Fibroblast of mammary gland (primary cell): ENCODE results near the gene FZD7.
A peak's percentile ranks its signal among the peaks of the same experiment; 100 is the strongest.

Source experiments
- DNase-seq: peaks from one replicate; pipeline ENCODE4 v3.0.0-alpha.2; 2010; ENCODE audit warnings: low read depth
- H3K4me3 ChIP-seq: 2 replicates; pipeline ENCODE4 v1.5.1; 2011; ENCODE audit warnings: low read depth, mild to moderate bottlenecking, low read length, moderate library complexity; ENCODE audit not compliant: control insufficient read depth
- TF ChIP-seq, protein P1 (sequence below): conservative IDR thresholded peaks from 2 replicates; pipeline ENCODE4 v1.5.1; 2011; ENCODE audit warnings: low read depth, low read length, inconsistent platforms; ENCODE audit not compliant: control insufficient read depth, insufficient read depth

FZD7 gene

DNA sequence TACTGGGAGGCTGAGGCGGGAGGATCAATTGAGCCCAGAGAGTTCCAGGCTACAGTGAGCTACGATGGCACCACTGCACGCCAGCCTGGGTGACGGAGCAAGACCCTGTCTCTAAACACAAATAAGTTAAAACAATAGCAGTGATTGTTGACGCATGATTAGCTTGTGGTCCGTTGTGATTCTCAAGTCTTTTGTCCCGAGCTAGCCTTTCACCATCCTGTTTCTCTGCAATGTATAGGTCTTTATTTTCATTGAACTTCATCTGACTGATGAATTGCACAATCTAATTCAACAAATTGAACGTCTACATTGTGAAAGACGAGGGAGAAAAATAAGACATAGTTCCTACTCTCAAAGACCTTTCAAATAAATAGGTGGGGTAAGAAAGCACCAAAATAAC is 8.8 kb upstream of the FZD7 start:
- TF ChIP-seq, protein P1, sequence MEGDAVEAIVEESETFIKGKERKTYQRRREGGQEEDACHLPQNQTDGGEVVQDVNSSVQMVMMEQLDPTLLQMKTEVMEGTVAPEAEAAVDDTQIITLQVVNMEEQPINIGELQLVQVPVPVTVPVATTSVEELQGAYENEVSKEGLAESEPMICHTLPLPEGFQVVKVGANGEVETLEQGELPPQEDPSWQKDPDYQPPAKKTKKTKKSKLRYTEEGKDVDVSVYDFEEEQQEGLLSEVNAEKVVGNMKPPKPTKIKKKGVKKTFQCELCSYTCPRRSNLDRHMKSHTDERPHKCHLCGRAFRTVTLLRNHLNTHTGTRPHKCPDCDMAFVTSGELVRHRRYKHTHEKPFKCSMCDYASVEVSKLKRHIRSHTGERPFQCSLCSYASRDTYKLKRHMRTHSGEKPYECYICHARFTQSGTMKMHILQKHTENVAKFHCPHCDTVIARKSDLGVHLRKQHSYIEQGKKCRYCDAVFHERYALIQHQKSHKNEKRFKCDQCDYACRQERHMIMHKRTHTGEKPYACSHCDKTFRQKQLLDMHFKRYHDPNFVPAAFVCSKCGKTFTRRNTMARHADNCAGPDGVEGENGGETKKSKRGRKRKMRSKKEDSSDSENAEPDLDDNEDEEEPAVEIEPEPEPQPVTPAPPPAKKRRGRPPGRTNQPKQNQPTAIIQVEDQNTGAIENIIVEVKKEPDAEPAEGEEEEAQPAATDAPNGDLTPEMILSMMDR: no peak
- H3K4me3 ChIP-seq: no peak overlapping the region
- no peak for DNase-seq

DNA sequence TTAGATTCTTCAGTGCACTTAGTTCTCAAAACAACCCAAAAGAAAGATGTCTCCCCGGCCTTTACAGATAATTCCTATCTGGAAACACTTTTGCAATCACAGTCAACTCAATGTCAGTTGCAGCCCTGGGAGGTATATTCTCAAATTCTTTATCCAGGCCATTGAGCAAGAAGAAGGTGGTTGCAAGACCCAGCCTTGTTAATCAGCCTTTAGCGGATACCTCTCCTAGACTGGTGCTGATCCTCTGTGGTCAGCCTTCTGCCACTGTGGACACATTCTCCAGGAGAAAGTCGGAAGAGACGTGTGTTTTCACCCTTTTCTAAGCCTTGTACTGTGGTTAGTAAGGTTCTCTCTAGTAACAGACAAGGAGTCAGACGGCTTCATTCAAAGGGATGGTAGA is 7.8 kb upstream of the FZD7 start:
- no peak overlapping the region for H3K4me3 ChIP-seq
- TF ChIP-seq, protein P1: no peak
- DNase-seq: no peak

DNA sequence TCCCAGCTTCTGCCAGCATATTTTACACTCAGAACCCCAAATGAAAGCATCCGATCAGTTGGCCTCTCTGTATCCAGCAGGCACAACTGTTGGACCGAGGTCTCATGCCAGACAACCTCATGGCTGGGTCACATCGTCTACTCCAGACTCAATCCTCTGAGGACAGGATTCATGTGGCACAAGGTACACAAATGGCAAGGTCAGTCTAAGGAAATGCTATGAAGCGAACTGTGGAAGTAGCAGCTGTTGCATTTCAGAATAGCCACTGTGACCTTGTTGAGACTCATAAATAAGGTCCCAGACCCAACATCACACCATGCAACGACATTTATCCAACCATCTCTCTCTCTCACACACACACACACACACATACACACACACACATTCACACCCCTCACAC is 7.1 kb upstream of the FZD7 start:
- TF ChIP-seq, protein P1: no peak
- no peak overlapping the region for H3K4me3 ChIP-seq
- no peak for DNase-seq

DNA sequence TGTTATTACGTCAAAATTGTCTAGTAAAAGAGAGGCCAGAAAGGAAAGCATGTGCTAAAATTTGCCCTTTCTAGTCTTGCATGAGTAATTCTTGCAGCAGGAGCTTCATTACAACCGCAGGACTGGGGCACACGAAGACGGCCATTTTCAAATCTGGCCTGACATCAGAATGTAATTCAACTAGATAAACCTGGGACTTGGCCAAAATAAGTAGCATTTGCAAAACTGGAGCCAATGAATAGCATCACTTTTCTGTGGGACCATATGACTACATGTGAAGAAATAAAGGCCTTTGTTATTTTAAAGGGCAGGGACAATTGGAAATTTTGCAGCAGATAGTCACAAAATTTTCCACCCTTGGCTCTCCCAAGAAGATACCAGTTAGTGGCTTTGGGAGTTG is 3.0 kb upstream of the FZD7 start:
- H3K4me3 ChIP-seq: no peak overlapping the region
- peak; percentile 71 for DNase-seq
- TF ChIP-seq, protein P1: no peak

DNA sequence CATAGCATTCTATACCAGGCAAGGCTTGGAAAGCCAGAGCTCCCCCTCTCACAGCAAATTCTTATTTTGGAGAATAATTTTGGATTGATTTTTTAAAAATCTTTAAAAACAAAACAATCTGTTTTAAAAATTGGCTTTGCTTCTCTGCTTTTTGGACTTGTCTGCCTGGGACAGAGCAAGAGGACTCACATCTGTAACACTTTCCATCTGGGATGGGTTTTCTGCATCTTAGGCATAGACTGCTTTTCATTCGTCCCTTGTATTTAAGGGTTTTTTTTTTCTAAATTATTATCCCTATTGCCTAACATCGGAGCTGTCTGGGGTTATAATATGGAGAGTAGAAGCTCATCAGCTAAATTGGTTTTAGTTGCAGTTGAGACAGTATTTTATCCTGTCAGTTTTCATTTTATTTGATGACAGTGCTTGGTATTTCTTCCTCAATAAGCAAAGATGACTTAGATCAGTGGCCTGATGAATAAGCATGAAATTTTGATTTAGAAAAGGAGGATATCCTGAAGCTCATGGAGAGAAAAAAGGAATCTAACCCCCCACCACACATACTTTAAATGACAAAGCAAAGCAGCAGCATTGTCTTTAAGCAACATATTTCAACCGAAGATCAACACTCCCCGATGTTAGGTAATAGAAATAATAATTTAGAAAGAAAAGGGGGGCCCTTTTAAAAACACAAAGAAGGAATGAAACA is 2.3 kb upstream of the FZD7 start:
- no peak for DNase-seq
- no peak overlapping the region for H3K4me3 ChIP-seq
- TF ChIP-seq, protein P1: no peak

DNA sequence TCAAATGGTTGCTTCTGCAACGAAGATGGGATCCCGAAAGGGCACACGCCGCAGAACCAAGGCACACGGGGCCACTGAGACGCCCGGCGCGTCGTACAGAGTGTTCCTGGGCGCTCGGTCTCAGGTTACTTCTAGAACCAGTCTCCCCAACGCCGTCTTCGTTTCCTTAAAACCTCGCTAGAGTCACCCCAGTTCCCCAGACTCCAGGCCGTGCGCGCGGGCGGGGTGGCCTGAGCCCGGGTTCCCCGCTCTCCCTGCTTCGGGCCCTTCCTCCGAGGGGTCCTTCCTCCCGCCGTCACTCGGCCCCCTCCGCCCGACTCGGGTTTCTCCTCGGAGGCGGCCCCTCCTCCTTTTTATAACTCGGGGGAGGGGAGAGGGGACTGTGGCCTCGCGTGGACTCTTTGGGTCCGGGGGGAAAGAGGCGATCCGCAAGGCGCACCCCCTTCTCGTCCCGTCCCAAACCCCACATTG is 774 bp upstream of the FZD7 start:
- DNase-seq: peak; percentile 49
- H3K4me3 ChIP-seq: peak overlapping the region; percentile 74
- TF ChIP-seq, protein P1: no peak
